ENCODE data around the gene RAB25.
"Not testable (repeated sequence)": the region's sequence is repeated elsewhere in the genome, so short reads cannot be mapped to it uniquely, and the experiment has no call there.

RAB25 gene

DNA sequence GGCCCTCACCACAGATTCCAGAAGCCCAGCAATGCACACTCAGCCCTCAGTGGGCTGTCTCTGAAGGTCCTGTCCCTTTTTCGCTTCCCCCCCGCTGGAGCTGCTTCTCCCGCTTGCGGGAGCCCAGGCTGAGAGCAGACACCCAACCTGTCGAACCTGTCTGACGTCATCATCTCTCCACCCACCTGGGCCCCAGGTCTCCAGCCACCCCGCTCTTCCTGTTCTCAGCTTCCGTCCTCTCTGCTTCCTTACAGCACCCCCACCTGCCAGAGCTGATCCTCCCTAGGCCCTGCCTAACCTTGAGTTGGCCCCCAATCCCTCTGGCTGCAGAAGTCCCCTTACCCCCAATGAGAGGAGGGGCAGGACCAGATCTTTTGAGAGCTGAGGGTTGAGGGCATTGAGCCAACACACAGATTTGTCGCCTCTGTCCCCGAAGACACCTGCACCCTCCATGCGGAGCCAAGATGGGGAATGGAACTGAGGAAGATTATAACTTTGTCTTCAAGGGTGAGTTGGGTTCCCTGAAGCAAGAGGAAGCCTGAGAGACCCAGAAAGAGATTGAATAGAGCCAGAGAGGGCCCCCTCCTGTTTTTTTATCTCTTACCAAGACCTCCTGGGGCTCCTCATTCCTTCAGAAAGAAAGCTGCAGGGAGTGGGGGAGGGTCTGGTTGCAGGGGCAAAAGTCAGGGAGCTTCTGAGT lies at the start of gene RAB25:
Gene RAB25, plus strand, starts transcription at position 224 of the 700 bp plus-strand sequence. Its CDS starts 241 bp downstream, at position 465.
- no peak for DNase-seq

DNA sequence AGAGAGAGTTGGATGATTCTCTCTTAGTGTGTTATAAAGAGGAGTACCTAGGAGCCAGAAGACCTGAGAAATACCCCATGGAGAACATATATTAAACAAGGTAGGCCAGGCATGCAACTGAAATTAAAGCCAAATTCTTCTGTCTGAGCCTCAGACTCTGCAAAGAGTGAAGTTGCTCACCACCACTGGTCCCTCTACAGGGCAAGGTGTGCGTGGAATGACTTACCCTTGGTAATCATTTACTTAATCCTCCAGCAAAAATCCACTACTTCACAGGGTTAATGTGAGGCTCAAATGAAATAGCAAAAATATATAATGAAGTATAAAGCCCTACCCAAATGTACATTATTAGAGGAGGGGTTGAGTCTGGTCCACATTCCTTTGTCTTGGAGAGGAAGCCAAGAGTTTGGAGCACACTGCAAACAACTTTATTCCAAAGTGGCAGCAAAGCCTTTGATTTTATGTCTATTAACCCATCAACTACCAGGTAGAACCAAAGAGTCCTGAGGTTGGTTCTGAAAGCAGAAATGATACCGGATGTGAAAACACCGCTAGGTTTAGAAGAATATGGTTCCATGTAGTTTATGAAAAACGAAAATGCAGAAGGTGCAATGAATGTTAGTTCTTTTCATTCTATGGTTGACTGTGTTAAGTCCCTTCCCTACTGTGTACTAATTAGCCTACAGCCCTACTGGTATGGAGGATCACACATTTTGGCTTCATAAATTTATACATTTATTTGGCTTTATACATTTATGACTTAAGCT lies 48.7 kb upstream of the RAB25 start:
- no peak for DNase-seq

DNA sequence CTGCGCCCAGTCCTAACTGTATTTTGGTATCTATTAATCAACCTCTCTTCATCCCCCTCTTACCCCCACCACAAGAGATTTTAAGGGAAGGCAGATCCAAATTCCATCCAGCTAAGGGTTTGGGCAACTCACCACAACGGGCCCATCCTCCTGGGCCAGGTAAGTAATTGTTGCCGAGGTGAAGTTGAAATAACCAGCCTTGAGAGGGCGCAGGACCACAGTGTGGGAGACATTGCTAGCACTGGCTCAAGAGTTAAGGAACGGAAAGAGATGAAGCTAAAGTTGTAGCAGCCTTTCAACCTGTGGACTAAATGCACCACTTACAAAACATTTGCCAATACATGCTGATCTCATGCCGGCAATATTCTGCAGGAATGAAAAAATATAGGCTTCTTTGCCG lies 46.1 kb upstream of the RAB25 start:
- no peak for DNase-seq

DNA sequence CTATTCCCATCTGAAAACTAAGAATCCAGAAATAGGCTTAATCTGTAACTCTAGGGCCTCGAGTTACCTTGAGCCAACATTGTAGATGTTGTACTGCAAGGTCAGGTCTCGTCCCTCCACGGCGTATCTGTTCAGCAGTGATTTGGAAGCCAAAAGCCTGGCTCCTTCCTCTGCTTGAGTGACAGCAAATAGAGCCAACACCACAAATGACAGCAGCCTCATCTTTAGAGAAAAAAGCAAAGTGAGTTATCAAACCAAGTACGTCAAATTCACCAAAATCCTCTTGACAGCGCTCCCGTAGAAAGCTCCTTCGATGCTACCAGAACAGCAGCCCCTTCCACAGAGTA lies 41.0 kb upstream of the RAB25 start:
- DNase-seq = no peak

DNA sequence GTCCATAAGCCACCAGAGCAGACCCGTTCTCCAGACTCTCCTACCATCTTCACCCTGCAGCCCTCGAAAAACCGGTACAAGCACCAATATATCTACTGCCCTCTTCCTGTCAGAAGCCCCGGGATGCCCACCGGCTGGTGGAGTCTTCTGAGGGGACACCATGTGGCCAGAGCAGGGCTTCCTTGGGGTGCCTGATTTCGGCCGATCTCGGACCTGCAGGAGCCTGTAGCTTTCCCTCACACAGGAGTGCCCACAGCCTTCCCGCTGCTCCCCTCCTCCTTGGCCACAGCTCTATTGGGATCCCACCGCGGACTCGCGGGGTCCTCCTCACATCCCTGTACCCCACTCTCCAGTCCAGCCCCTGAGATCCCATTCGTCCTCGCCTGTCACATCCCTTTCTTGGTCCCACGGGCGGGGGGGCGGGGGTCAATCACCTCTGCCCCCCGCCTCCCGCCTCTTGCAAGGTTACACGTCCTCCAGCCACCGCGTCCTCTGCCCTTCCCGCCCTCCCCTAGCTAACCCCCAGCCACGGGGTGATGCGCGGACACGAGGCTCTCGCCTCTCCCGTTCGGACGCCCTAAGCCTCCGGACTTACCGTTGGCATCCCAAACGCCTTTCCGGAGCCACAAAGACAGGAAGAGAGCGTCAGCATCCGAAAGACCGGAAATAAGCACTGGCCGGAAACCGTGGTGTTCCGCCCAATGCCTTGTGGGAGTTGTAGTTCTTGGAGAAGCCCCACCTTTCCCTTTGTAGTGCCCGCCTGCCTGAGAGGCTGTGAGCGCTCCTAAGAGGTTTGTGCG lies 40.5 kb upstream of the RAB25 start, which contains the start of gene SSR2:
Gene SSR2, minus strand, starts transcription at position 659 of the 800 bp plus-strand sequence. CDS start 784 bp downstream, outside the sequence.
- DNase-seq = peak; percentile 90 to 91

DNA sequence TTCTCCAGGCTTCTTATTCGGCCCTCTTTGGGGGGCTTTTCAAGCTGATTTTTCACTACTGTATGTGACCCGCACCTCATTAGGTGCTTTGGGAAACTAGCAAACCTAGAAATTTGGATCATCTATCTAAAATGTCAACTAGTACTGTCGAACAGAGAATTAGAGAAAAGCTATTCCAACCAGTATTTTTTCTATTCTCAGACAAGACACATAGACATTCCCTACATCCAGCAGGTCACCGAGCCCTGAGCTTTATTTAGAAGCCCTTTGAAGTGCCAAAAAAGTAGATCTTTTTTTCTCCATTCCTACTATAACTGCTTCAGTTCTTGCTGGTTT lies 39.9 kb upstream of the RAB25 start:
- no peak for DNase-seq

DNA sequence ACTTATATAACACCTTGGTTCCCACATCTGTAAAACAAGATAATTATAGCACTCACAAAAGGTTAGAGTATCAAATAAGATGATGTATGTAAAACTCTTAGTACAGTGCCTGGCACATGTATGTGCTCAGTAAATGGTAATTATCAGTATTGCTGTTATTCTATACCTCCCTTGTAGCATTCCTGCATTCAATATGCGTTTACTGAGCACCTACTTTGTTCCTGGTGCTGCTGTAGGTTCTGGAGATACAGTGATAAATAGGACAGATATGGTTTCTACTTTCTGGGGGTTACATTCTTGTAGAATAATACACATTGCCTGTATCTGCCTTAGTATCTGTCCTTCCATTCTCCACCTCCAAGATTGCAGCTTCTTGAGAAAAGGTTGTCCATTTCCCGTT lies 39.0 kb upstream of the RAB25 start:
- DNase-seq = no peak

DNA sequence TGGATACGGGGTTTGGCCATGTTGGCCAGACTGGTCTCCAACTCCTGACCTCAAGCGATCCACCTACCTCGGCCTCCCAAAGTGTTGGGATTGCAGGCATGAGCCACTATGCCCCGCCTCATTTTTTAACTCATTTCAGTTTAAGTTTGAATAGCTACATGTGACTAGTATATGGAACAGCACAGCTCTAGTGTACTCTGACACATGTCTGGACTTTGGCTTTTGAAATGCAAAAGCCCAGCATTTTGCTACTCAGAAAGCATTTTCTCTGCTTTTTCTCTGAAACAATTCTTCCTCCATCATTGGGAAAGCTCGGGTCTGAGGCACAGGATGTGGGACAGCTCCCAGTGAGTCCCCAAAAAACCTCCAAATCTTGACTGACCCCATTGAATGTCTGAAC lies 36.2 kb upstream of the RAB25 start:
- DNase-seq = no peak

DNA sequence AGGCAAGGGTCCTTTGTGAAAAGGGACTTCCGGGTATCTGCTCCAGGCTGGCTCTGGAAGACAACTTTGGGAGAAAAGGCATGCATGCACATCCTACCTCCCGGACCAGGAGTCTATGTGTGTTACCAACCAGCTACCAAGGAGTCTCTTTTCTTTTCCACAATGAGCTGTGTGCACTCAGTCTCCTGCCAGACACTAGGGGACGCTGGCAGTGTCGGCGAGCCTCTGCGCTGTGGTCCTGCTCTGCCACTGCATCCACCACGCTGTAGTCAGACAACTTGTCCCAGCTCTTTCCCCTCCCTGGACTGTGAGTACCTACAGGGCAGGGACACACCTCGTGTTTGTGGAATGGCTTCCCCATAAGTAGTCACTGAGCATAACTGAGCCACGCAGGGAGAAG lies 35.1 kb upstream of the RAB25 start:
- DNase-seq = peak; percentile 38 to 56

DNA sequence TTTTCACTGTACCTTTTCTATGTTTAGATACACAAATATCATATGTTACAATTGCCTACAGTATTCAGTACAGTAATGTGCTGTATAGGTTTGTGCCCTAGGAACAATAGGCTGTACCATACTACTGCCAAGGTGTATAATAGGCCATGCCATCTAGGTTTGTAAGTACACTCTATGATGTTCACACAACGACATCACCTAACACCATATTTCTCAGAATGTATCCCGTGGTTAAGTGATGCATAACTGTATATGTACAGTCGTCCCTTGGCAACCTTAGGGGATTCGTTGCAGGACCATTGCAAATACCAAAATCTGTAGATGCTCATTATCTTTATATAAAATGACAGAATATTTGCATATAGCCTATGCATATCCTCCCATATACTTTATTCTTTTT lies 34.4 kb upstream of the RAB25 start:
- DNase-seq = no peak

DNA sequence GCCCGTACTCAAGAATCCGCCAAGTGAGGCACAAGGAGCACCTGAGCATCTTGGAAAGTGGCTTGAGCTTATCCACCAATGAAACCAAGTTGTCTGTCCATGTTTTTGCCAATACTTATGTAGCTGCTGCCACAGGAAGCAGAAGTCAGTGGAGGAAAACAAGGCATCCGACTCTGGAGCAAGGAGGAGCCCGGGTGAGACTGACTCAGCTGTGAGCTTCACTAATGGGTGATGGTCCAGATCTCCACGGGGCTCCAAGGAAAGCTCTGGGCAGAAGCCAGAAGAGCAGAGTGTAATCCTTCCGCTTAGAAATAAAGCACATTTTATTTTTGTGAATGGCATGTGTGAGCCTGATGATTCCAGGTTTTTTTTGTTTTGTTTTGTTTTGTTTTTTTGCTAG lies 27.9 kb upstream of the RAB25 start:
- DNase-seq = no peak

DNA sequence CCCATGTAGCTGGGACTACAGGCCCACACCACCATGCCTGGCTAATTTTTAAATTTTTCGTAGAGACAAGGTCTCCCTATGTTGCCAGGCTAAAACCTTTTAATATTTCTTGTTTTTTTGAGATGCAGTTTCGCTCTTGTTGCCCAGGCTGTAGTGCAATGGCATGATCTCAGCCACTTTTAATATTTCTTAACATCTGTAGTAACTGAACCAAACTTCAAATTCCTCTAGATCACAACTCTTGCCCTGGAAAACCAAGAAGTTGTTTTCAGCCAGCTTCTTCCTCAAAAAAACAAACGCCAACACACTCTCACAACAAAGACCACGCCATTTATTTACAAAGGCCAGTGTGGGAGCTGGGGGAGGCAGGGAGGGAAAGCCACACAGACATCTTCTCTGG lies 26.0 kb upstream of the RAB25 start:
- not testable (repeated sequence) for DNase-seq

DNA sequence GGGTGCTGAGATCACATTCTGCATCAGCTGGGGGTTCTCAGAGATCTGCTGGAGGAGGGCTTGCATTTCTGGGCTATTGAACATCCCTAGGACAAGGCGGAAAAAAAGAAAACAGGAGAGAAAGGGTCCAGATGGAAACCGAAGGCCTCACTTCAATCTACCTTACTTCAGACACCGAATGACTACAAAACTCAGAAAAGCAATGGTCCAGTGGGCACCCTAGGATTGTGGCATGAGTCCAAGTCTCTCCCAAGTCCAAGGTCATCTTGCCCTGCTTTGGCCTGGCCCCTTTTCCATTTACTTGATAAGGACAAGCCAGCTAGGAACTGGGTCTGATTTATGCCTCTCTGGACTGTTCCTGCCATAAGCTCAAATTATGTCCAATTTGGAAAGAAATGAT lies 18.1 kb upstream of the RAB25 start:
- DNase-seq = no peak

DNA sequence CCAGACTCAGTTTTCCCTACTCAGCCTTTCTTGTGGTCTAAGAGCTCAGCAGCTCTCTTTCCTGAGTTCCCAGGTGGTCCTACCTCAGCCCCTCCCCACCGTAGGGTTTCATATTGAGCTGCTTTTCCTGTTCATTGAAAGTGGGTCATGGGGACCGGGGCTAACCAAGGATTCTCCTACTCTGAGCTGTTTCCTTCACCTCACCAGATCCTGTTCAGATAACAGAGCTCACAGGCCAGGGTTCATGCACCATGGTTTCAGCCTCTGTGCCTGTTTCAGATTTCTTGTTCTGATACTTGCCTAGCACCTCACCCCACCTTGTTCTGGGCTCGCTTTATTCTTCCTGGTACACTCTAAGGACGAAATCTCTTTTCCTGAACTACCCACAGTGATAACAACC lies 15.9 kb upstream of the RAB25 start:
- no peak for DNase-seq

DNA sequence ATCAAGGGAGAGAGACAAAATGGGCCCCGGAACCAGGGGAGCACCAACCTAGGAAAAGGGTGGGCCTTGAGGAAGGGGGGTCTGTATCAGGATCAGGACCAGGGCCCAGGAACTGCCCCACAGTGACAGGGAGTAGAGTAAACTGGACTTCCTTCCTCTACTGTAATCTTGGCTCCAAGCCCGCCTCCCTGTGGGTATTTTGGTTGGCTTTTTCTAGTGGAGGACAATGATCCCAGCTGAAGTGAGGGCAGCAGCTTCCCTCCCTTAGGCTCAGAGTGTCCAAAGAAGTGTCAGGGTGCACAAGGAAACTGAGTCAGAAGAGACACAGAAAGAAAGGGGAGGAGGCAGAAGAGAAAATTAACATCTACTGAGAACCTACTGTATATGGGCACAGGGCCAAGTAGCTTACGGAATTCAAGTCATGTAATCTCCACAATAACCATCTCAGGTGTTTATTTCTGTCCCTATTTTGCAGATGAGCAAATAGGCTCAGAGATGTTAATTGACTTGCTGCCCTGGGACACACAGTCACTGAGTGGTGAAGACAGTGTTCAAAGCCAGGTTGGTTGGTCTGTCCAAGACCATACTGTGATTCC lies 12.2 kb upstream of the RAB25 start:
- DNase-seq = no peak

DNA sequence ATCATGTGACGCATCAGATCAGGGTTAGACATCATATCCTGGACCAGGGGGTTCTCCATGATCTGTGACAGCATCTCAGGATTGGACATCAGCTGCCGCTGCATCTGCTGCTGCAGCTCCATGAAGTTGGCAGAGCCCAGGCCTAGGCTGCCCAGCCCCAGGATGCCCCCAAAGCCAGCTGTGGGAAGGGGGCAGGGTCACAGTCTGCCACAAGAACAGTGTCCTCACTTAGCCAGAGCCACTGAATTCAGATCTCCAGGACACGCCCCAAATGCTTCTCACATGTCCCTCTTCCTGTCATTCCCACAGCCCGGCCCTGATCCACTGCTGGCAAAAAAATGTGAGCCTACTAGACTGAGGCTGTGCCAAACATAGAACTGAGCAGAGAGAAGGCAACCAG lies 10.6 kb upstream of the RAB25 start:
- no peak for DNase-seq

DNA sequence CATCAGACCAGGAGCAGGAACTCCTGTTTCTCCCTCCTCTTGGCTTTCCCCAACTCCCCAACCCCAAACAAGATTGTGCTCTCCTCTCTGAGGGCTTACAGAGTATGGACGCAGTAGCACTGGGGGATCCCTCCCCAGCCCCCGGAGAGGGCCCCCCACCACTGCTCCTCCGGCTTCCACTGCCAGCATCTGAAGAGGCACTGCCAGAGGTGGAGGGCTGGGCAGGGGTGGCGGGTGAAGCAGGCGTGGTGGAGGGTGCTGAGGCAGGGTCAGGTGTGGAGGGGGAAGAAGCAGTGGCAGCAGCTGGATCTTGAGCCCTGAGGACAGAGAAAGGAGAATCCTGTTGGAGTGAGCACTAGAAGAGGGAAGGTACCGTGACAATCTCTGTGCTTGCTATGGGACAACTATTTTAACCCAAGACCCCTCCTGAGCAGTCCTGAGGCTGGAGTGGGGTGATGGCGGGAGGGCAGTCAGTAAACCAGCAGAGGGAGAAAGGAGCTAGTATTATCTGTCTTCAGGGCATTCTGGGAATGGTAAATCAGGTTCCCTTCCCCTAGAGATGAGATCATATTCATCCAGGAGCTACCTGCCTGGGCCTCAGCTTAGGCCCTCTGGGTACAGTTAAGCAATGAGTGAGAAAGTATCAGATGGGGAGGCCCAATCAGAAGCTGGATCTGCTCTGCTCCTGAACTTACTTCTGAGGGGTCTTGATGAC lies 9.8 kb upstream of the RAB25 start:
- no peak for DNase-seq

DNA sequence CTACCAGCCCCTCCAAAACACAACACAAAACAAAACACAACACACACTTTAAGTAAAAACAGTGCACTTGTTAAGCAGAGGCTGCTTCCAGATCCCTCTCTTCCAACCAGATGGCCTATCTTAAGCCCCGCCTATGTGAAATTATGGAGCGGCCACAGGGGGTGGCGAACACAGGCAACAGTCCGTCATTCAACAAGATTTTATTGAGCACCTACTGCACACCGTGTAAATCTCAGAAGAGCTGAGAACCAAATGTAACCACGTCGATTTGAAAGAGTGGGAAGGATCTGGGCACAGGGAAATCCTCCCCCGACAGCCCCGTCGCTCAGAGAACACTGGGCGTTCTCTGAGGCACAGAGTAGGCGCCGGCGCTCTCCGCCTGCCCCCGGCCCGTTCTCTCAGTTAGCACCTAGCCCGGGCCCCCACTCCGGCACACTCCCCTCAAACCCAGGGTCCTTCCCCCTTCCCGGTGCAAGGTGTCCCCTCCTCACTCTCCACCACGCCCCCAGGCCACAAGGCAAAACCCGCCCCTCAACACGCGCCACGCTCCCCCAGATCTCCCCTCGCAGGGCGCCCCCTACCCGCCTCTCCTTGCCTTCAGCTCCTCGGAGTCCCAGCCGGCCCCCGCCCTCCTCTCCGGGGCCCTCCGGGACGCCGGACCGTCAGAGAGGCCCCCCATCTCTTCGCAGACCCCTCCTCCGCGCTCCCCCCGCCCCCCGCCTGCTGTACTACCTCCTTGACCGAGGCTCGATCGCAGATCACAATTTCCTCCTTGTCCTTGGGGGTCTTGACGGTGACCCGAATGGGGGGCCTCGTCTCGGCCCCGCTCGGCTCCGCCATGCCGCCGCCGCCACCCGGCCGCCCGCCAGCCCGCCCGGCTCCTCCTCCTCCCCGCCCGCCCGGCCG lies 7.8 kb upstream of the RAB25 start:
- DNase-seq = peak; percentile 46 to 74

DNA sequence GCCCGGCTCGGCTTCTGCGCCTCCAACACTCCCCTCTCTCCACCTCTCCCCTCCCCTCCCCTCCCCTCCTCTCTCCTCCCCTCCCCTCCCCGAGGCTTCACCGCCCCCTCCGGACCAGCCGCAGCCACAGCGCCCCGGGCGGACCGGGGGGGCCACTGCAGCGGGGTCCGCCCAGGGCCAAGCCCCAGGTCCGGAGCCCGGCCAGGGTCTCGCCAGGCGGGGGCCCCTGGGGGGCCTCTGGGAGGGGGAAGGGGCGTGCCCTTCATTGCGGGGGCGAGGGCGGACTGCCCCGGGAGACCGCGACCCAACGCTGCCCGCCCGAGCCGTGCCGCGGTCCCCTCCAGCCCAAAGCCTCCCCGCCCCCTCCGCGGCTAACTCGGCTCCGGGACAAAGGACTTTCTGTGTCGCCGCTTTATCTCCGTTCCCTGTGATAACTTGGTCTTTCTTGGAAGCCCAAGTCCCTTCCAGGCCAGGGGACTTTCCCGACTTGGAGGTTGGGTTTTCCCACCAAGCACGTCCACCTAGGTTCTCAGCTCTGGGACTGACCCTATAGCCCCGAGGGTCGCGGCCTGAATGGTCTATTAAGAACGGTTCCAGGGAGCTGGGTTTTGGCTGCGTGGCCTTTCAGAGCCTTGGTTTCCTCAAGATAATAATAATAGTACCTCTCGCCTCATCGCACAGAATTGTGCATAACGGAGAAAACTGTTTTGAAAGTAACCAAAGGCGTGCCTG lies 7.0 kb upstream of the RAB25 start, which contains the start of gene UBQLN4:
Gene UBQLN4, minus strand, starts transcription at position 31 of the 732 bp plus-strand sequence. CDS start 97 bp downstream, outside the sequence.
- peak; percentile 59 to 81 for DNase-seq

DNA sequence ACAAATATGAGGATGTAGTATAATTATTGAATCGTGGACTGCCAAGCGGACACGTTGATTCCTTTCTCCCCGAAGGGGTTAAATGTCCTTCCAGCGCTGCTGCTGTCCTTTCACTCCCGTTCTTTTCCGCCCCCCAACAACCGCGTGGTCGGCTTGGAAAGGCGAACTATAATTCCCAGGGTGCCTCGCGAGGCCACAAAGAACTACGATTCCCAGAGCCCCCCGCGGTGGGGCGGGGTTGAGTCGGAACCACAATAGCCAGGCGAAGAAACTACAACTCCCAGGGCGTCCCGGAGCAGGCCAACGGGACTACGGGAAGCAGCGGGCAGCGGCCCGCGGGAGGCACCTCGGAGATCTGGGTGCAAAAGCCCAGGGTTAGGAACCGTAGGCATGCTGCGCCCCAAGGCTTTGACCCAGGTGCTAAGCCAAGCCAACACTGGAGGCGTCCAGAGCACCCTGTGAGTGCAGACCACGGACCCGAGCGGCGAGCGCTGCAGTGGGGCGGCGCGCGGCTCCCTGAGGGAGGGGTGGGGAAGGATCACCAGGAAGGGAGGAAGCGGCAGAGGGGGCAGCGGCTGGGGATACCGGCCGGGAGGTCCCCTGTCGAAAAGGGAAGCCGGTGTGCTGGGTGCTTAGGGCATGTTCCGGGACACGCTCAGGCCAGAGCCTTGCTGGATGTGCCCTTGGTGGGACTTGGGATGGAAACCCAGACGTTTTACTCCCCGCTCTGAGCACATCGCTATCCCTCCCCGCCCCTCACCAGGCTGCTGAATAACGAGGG lies 6.3 kb upstream of the RAB25 start, which contains the start of gene LAMTOR2:
Gene LAMTOR2, plus strand, starts transcription at position 283 of the 781 bp plus-strand sequence. Its CDS starts 108 bp downstream, at position 391.
- DNase-seq = peak; percentile 98
